Ishikawa (cell line): ENCODE results near the gene PLEKHH1.

ENCODE experiments used
- REST ChIP-seq: IDR thresholded peaks from 2 replicates; pipeline ENCODE4 v1.6.1; 2012; ENCODE audit warnings: low read depth, mild to moderate bottlenecking
- TF ChIP-seq, protein P1 (sequence below): IDR thresholded peaks from 2 replicates; pipeline ENCODE4 v1.6.1; 2012

GRCh38 chr14:67577909-67578749 lies 45.0 kb downstream of the PLEKHH1 start:
- TF ChIP-seq, protein P1, sequence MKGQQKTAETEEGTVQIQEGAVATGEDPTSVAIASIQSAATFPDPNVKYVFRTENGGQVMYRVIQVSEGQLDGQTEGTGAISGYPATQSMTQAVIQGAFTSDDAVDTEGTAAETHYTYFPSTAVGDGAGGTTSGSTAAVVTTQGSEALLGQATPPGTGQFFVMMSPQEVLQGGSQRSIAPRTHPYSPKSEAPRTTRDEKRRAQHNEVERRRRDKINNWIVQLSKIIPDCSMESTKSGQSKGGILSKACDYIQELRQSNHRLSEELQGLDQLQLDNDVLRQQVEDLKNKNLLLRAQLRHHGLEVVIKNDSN, result no peak
- no peak for TF ChIP-seq REST
